Neutrophil (primary cell): ENCODE results near the gene ATP10D.

Experiments
- H3K27ac ChIP-seq: fragments of 200-600 bp; sonication (generic); 2 replicates; pipeline ENCODE4 v1.5.1; 2016; ENCODE audit warnings: mild to moderate bottlenecking, moderate library complexity
- H3K27me3 ChIP-seq: fragments of 200-600 bp; sonication (generic); 2 replicates; pipeline ENCODE4 v1.6.0; 2016; ENCODE audit warnings: mild to moderate bottlenecking
- H3K36me3 ChIP-seq: fragments of 200-600 bp; sonication (generic); 2 replicates; pipeline ENCODE4 v1.5.1; 2017
- H3K4me1 ChIP-seq, 2 experiments: fragments of 200-600 bp in 1 of 2; sonication (generic) in 1 of 2; 1 replicate in 1 of 2; 2 replicates in 1 of 2; pipeline versions ENCODE4 v1.5.1 to v1.6.1; 2013 to 2016; ENCODE audit warnings: low read depth in 1 of 2, low read length in 1 of 2, mild to moderate bottlenecking in 1 of 2, moderate library complexity in 1 of 2; ENCODE audit not compliant: control insufficient read depth in 1 of 2, insufficient read depth in 1 of 2
- H3K4me3 ChIP-seq, 2 experiments: fragments of 200-600 bp in 1 of 2; sonication (generic) in 1 of 2; 1 replicate in 1 of 2; 2 replicates in 1 of 2; pipeline ENCODE4 v1.5.1; 2013 to 2016; ENCODE audit warnings: low read depth in 1 of 2, low read length in 1 of 2, mild to moderate bottlenecking in 1 of 2, moderate library complexity in 1 of 2
- H3K9me3 ChIP-seq: fragments of 200-600 bp; sonication (generic); 2 replicates; pipeline ENCODE4 v1.5.1; 2016
- TF ChIP-seq, protein P1 (sequence below): fragments of 200-600 bp; sonication (generic); IDR thresholded peaks from 2 replicates; pipeline ENCODE4 v1.5.1; 2016; ENCODE audit warnings: antibody characterized with exemption

ATP10D gene

DNA sequence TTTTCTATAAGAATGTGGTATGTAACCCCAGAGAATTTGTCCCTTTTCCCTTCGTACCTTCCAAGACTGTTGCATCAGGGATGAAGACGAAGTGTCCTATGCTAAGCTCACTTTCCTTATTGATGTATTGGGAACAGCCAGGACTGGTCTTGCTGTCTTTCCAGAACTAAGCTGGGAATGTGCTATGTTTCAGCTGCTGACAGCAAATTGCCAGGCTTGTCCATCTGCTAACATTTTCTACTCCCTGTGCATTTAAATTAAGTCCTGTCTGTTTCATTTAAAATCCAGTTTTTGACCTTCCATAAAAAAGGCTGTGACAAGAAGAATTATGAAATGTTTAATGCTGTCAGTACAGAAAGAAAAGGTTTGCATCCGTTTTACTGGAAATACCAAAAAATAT is 87.9 kb downstream of the ATP10D start:
- H3K36me3 ChIP-seq = peaks cover 18% of the 10 kb centered on the region
- H3K4me1 ChIP-seq = no peaks in the 10 kb centered on the region
- TF ChIP-seq, protein P1, sequence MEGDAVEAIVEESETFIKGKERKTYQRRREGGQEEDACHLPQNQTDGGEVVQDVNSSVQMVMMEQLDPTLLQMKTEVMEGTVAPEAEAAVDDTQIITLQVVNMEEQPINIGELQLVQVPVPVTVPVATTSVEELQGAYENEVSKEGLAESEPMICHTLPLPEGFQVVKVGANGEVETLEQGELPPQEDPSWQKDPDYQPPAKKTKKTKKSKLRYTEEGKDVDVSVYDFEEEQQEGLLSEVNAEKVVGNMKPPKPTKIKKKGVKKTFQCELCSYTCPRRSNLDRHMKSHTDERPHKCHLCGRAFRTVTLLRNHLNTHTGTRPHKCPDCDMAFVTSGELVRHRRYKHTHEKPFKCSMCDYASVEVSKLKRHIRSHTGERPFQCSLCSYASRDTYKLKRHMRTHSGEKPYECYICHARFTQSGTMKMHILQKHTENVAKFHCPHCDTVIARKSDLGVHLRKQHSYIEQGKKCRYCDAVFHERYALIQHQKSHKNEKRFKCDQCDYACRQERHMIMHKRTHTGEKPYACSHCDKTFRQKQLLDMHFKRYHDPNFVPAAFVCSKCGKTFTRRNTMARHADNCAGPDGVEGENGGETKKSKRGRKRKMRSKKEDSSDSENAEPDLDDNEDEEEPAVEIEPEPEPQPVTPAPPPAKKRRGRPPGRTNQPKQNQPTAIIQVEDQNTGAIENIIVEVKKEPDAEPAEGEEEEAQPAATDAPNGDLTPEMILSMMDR = no peak

DNA sequence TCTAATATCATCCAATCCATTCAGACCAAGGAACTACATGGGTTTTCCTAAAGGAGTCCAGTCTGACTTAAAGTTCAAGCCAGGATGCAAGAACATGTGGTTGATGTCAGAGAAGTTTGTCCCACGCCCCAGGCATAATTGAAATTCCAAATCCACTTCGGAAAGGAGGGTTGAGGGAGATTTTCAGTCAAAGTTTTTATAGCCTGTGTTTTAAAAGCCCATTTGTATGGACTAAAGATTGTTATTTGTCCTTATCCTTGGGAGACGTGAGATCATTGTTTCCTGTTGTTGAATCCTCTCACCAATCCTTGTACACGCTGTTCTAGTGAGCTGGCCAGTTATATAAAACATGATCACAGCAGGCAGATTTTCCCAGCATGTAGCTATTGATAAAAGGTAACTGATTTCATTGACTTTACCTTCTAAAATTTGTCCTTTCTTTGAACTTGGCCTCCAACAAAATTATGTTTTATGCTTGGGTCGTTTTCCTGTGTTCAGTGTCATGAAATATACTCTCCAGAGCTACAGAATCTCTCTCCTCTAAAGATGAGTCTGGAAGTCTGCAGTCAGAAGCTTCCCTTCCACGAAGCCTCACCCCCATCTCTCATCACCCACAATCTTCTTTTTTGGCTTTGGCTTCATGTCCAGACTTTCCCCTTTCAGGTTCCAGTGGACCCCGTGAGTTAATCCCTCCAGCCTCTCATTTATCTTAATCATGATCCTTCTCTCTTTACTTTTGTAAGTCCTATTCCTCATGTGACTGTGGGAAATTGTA is 92.9 kb downstream of the ATP10D start:
- no peak overlapping the region for H3K4me3 ChIP-seq
- no peaks in the 10 kb centered on the region for H3K27me3 ChIP-seq
- H3K9me3 ChIP-seq = no peaks in the 10 kb centered on the region
- H3K27ac ChIP-seq = no peak overlapping the region
- peaks cover 14% of the 10 kb centered on the region for H3K36me3 ChIP-seq
- TF ChIP-seq, protein P1 = no peak
- H3K4me1 ChIP-seq = no peaks in the 10 kb centered on the region

More for the DNA sequence above, 87.9 kb downstream of the ATP10D start:
- H3K27ac ChIP-seq = no peak overlapping the region
- no peak overlapping the region for H3K4me3 ChIP-seq
- no peaks in the 10 kb centered on the region for H3K9me3 ChIP-seq
- H3K27me3 ChIP-seq = no peaks in the 10 kb centered on the region

DNA sequence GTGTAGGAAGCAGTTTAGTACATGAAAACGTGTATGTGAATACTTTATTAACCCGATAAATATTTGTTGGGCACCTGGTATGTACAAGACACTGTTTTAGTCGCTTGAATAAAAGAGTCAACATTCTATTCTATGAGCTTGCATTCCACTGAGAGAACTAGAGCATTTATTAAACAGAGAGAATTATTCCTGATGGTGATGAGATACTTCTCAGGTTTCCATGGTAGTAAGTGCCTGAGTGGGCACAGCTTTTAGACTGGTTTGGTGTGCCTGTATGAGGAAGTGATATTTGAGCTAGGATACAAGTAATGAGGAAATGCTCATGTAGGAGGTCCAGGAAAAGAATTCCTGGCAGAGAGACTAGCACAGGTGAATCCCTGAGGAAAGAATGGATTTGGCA is 94.2 kb downstream of the ATP10D start:
- TF ChIP-seq, protein P1 = no peak
- H3K4me3 ChIP-seq = no peak overlapping the region
- H3K36me3 ChIP-seq = peaks cover 14% of the 10 kb centered on the region

DNA sequence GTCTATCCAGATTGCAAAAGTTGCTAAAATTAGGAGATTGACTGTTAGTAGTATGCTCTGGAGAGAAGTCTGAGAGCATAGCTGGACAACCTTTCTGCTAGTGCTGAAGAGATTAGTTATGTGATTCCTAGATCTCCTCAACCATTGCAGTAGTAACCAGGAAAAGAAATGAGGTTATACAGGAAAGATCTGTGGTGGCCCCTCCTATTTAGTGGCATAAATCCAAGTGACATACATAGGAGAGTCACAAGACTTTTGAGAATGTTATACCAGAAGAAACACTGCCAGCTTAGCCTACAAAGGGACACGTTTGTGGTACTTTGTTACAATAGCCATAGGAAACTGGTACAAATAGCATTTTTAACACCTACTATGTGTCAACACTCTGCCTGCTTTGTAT is 105.2 kb downstream of the ATP10D start:
- TF ChIP-seq, protein P1 = no peak
- Histone ChIP-seq H3K4me1 (peaks cover 0 to 5% of the 10 kb centered on the region in 2 experiments), H3K36me3 (peaks cover 13% of the 10 kb centered on the region), H3K27me3 (no peaks in the 10 kb centered on the region), H3K9me3 (no peaks in the 10 kb centered on the region), H3K4me3 (no peak overlapping the region), H3K27ac (no peak overlapping the region)

More for the DNA sequence above, 94.2 kb downstream of the ATP10D start:
- Histone ChIP-seq H3K4me1 (no peaks in the 10 kb centered on the region), H3K27me3 (no peaks in the 10 kb centered on the region), H3K27ac (no peak overlapping the region), H3K9me3 (no peaks in the 10 kb centered on the region)

DNA sequence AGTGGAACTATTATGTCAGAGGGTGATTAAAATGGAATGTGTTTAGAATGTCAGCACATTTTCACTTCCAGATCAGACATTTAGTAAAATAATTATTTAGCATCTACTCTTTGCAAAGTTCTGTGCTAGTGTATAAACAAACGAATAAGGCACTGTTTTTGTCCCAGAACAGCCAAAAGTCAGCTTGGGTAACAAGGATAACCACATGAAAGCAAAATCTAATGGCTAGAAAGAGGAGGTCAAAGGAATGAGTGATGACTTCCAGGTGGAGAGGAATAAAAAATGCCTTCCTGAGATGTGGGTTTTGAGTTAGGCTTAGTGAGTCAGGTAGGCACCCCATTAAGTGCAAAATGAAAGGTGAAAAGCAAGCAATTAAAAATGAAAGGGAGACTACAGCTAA is 112.6 kb downstream of the ATP10D start:
- Histone ChIP-seq H3K36me3 (no peaks in the 10 kb centered on the region), H3K27me3 (no peaks in the 10 kb centered on the region), H3K4me1 (no peaks in the 10 kb centered on the region), H3K27ac (no peak overlapping the region), H3K9me3 (no peaks in the 10 kb centered on the region), H3K4me3 (no peak overlapping the region)
- TF ChIP-seq, protein P1 = no peak
